ENCODE measurements around the gene TTI1.
"Not testable (repeated sequence)": the region's sequence is repeated elsewhere in the genome, so short reads cannot be mapped to it uniquely, and the experiment has no call there.

TTI1 gene

DNA sequence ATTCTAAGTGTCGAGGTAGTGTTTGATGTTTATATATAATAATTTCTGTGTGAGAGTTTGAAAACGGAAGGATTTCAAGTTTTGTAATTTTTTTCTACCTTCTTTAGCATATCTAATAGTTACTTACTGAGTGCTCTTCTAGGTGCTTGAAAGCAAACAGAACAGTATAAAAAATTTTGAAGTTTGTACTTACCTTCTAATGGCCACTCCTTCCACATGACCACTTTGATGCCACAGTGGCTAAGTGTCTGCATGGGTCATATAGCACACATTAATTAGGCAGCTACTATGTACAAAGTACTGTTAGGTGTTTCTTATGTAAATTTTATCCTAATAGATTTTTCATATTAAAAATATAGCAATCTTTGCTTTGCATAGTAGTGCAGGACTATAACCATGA lies 21.4 kb upstream of the TTI1 start:
- FAIRE-seq = no peak

- no peak for FAIRE-seq
Observed at GRCh38 chr20:38052870-38053269, 19.6 kb upstream of the TTI1 start.

GRCh38 chr20:38050686-38051085 lies 17.4 kb upstream of the TTI1 start:
- no peak for FAIRE-seq

- no peak for FAIRE-seq
Observed at GRCh38 chr20:38049800-38050199, 16.5 kb upstream of the TTI1 start.

GRCh38 chr20:38046572-38046971 lies 13.3 kb upstream of the TTI1 start:
- FAIRE-seq = no peak

DNA sequence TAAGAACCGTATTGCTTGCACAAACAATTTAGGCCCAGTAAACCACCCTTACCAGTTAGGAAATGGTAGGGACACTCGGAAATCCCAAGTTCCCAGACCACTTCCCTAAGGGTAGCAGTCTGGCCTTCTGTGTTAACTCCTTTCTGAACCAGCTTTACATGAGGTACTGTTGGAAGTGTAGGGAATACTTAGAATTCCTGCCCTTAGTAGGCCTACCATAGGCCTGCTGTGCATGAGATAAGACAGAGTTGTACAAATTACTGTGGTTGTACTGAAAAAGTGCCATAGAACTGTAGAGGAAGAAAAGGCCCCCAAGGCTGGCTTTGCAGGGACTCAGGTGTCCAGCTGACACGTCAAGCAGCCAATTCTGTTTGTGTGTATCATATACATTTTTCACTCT lies 11.4 kb upstream of the TTI1 start:
- FAIRE-seq = no peak

DNA sequence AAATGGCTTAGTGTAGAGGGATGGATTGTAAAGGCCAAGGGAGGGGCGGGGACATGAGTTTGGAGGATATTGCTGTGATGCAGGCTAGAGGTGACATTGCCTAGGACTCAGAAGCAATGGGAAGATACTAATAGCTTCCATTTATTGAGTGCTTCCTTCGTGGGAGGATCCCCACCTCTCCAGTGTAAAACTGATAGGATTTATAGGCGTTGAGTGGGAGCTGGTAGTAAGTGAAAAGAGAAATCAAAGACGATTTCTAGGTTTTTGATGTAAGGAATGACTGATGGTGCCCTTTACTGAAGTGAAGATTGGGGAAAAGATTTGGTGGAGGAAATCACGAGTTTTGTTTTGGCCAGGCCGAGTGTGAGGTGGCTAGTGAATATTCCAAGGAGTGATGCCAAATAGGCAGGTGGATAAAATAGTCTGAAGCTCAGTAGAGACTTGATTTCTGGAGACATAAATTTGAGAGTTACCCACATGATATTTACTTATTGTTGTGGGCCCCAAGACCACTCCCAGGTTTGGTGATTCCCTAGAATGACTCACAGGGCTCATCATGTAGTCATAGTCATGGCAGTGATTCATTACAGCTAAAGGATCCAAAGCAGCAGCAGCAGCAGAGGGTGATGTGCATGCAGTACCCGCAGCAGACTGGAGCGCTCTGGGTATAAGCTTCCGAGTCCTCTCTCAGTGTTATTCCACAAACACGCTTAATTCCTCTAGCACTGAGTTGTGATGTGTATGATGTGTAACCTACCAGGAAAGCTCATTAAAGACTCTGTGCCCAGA lies 10.4 kb upstream of the TTI1 start:
- no peak for FAIRE-seq

DNA sequence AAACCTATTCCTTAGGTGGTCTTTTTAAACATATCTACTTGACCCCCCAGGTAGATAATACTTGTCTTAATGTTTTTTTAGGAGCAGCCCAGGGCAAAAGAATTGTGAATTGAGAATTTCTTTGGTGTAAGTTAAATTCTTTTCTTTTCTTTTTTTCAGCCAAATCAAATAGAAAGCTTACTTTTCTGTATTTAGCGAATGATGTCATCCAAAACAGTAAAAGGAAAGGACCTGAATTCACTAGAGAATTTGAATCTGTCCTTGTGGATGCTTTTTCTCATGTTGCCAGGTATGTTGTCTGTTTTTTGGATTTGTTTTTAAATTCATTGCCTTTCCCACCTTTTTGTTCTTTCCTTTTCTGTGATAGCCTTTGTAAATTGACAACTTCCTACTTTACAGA lies 7.0 kb upstream of the TTI1 start:
- no peak for FAIRE-seq

DNA sequence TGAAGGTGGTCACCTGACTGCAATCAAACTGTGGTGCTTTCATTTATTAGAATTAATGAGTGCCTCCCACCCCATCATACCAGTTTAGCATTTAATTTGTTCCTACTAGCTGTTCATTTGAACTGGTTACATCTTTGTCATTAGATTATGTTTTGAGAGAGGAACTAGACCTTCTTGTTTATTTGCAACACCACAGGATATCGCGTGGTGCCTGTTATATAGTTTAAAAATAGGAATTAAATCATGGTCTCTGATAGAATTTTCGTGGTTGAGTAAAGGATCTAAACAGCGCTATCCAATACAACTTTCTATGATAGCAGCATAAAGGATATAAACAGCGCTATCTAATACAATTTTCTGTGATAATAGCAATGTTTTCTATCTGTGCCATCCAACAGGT lies 3.1 kb upstream of the TTI1 start:
- FAIRE-seq = no peak

GRCh38 chr20:38034961-38035360 lies 1.7 kb upstream of the TTI1 start:
- no peak for FAIRE-seq

DNA sequence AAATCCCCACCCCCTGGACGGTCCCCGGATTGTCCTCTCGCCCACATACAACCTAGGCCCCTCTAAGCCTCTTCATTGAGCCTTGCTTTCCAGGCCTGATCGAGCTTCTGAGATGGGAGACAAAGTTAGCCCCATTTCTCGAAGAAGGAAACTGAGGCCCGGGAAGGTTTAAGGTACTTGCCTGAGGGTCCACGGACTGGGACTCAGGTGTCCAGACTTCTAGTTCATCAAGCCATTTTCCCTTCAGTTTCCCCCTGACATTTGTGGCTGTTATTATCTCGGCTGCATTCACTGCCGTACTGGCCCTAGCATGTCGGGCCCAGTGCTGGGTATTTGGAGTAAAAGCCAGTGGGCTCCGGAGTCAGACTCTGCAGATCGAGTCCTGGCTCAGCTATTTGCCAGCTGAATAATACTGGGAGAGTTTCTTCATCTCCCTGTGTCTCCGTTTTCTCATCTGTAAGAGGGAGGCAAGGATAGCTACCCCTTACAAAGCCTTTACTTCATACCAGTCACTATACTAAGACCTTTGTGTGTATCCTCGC lies 923 bp upstream of the TTI1 start:
- FAIRE-seq = no peak

DNA sequence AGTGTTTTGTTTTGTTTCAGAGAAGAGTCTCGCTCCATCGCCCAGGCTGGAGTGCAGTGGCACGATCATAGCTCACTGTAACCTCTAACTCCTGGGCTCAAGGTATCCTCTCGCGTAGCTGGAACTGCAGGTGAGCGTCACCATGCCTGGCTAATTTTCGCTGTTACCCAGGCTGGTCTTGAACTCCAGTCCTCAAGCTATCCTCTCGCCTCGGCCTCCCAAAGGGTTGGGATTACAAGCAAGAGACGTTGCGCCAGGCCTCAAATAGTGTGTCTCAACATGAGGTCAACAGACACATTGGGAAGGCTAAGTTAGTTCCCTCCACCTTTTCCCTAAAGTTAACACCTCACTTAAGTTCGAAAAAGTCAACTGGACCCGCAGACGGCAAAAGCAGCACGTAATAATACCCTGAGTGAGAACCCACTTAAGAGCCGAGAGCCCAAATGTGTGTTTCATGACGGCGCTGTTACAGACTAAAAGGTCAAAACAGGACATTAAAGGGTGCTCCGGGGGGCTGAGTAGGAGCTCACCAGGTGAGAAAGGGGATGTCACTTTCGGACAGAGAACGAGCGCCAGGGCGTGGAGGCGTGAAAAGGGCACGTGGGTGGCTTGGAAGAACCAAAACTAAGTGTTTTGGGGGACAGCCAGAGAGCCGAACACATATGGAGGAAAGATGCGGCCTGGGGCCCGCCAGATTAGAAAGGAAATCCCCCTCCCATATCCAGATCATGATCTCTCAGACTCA lies 499 bp downstream of the TTI1 start:
- no peak for FAIRE-seq

DNA sequence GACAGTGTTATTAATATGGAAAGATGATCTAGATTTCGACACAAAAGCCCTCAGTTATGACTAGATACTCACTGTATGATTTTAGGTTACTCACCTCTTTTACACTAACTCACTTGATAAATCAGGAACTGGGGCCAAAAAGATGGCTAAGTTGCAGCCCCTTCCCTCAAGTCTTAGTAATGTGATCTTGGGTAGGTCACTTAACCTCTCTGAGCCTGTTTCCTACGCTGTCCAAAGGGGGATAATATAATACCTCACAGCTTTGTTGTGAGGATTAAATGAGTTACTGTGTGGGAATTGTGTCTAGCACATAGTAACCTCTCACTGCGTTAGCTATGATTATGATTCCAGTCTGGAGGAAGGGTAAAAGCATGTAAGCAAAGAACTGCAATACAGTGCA lies 1.3 kb downstream of the TTI1 start:
- FAIRE-seq = no peak

DNA sequence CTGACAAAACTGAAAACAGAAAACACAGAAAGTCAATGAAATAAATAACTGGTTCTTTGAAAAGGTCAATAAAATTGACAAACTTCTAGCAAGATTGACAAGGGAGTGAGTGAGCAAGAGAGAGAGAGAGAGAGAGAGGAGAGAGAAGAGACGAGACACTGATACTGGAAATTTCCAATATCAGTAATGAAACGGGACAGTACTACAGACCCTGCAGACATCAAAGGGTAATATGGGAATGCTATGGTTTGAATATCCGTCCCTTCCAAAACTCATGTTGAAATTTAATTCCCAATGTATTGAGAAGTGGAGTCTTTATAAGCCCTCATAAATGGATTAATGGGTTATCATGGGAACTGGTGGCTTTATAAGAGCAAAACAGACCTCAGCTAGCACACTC lies 3.8 kb downstream of the TTI1 start:
- FAIRE-seq = no peak

DNA sequence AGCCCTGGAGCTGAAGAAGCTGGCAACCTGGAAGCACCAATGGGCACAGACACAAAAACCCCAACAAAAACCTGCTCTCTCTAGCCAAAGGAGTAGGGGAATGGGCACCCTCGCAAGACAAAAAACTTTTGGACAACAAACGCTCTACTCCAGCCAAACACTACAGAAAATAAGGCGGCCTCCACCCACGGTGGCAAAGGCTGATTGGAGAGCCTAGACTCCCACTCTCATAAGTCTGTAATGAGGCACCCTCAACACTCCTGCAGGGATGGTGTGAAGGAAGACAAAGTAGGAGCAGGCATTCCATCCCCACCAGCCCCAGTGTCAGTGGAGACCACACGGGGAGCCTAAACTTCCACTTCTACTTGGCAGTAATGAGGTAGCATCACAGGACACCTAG lies 8.8 kb downstream of the TTI1 start:
- no peak for FAIRE-seq

DNA sequence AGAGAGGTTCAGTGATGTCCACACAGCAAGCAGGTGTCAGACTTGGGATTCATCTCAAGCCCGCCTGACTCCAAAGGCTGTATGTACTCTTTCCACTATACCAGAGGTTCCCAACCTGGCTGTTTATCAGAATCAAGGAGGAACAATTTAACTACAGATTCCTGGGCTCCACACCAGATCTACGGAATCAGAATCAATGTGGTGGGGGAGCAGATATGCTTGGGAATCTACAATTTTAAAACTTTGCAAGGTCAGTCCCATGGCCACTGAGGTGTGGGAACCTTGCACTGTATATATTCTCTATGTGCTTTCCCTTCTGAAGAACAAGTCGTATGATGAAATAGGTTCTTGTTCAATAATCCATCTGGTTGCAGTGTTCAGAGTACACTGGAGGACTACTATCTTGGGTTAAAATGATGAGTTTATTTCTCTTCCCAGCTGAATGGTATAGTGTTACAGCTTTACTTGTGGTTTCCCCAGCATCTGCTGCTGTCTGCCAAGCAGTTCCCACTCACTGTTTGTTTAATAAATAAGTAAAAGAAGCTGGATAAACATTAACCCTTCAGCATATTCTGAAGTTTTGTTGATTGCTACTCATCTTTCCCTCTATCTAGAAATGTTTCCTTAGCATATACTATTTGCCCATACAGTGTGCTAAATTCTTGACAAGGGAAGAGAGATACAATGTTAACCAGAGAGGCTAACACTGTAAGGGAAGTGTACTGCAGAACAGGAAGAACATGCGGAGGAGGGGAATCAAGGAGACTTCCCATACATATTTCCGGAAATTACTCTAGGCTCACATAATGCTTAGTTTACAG lies 9.9 kb downstream of the TTI1 start:
- FAIRE-seq = no peak

GRCh38 chr20:38021087-38021772 lies 12.0 kb downstream of the TTI1 start:
- no peak for FAIRE-seq

GRCh38 chr20:38018385-38018784 lies 14.9 kb downstream of the TTI1 start:
- FAIRE-seq = no peak

DNA sequence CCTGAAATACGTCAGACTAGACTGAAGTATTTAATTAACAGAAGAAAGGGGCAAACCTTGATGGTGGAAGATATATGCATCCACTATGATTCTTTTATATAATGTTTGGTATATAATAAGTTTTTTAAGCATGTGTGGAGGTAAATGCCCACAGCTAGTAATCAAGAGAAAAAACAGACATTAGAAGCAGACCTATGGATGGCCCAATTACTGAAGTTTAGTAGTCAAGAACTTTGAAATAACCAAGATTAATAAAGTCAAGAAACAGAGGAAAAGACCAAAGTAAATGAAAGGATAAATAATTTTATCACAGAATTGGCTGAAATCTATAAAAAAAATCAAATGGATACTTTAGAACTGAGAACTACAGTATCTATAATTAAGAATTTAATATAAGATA lies 15.3 kb downstream of the TTI1 start:
- no peak for FAIRE-seq

GRCh38 chr20:38013887-38014286 lies 19.4 kb downstream of the TTI1 start:
- no peak for FAIRE-seq

GRCh38 chr20:38012332-38012731 lies 20.9 kb downstream of the TTI1 start:
- no peak for FAIRE-seq

- no peak for FAIRE-seq
Observed at GRCh38 chr20:38011696-38012095, 21.6 kb downstream of the TTI1 start.

DNA sequence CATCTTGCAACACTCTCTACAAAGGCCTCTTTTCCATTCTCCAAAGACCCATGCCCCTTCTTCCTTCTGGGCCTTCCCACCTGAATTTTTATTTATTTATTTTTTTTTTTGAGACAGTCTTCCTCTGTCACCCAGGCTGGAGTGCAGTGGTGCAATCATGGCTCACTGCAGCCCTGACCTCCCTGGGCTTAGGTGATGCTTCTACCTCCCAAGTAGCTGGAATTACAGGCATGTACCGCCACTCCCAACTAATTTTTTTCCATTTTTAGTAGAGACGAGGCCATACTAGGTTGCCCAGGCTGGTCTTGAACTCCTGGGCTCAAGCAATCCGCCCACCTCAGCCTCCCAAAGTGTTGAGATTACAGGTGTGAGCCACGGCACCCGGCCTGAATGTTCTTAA lies 23.8 kb downstream of the TTI1 start:
- FAIRE-seq = not testable (repeated sequence)
